ENCODE data around the gene ZNF816. TPM values are rescaled to one million over a fixed set of nuclear protein-coding genes. Genes with fewer than 3 reads are reported as not detected.

Gene ZNF816
- polyA plus RNA-seq, 3 donors: 14.1 to 18.3 (median 16.8) TPM

Other genes with a start within 250 kb of the ZNF816 start
- gene ZNF611, start 227.8 kb downstream of the ZNF816 start, polyA plus RNA-seq (ENCODE audit: insufficient read length in 3 of 3): 10 to 100 TPM; 16.3 to 25.6 (median 23.1) TPM
- gene ZNF600, start 176.1 kb downstream of the ZNF816 start, polyA plus RNA-seq (ENCODE audit: insufficient read length in 3 of 3): 10 to 100 TPM in 1 of 3 donors, 1 to 10 TPM in 2; 6.5 to 13.0 (median 9.4) TPM
- gene ZNF28, start 141.2 kb downstream of the ZNF816 start, polyA plus RNA-seq (ENCODE audit: insufficient read length in 3 of 3): 10 to 100 TPM; 17.8 to 23.1 (median 19.0) TPM
- gene ZNF468, start 105.3 kb downstream of the ZNF816 start, polyA plus RNA-seq (ENCODE audit: insufficient read length in 3 of 3): 10 to 100 TPM; 33.1 to 53.7 (median 45.2) TPM
- gene ZNF320, start 65.2 kb downstream of the ZNF816 start, polyA plus RNA-seq (ENCODE audit: insufficient read length in 3 of 3): 10 to 100 TPM; 22.6 to 64.4 (median 31.3) TPM
- 10 to 100 TPM; 12.2 to 15.3 (median 13.0) TPM for gene ZNF888, start 39.5 kb downstream of the ZNF816 start, polyA plus RNA-seq (ENCODE audit: insufficient read length in 3 of 3)
- gene ERVV-1, start 51.0 kb upstream of the ZNF816 start, polyA plus RNA-seq (ENCODE audit: insufficient read length in 3 of 3): under 1 TPM; 0.07 to 0.11 (median 0.09) TPM
- under 1 TPM in 1 of 3 donors, not detected in 2; 0.06 TPM for gene ERVV-2, start 81.9 kb upstream of the ZNF816 start, polyA plus RNA-seq (ENCODE audit: insufficient read length in 3 of 3)
- 10 to 100 TPM; 41.9 to 92.3 (median 46.9) TPM for gene ZNF160, start 140.5 kb upstream of the ZNF816 start, polyA plus RNA-seq (ENCODE audit: insufficient read length in 3 of 3)
- 10 to 100 TPM; 21.9 to 30.5 (median 24.0) TPM for gene ZNF415, start 170.0 kb upstream of the ZNF816 start, polyA plus RNA-seq (ENCODE audit: insufficient read length in 3 of 3)
- 10 to 100 TPM; 11.0 to 13.7 (median 12.9) TPM for gene ZNF347, start 196.2 kb upstream of the ZNF816 start, polyA plus RNA-seq (ENCODE audit: insufficient read length in 3 of 3)
- 1 to 10 TPM; 6.8 to 9.3 (median 7.7) TPM for gene ZNF665, start 230.5 kb upstream of the ZNF816 start, polyA plus RNA-seq (ENCODE audit: insufficient read length in 3 of 3)

Measured in renal cortex interstitium (tissue), 3 donors.